ENCODE data around the gene PCDHGC5. TPM values are rescaled to one million over a fixed set of nuclear protein-coding genes. Genes with fewer than 3 reads are reported as not detected.

Gene PCDHGC5
- total and polyA plus RNA-seq, 2 of the 8 experiments (the other 6 are each of a cell fraction or from before 2014, with no cell fraction given): 0.41 to 1.1 TPM

DNA sequence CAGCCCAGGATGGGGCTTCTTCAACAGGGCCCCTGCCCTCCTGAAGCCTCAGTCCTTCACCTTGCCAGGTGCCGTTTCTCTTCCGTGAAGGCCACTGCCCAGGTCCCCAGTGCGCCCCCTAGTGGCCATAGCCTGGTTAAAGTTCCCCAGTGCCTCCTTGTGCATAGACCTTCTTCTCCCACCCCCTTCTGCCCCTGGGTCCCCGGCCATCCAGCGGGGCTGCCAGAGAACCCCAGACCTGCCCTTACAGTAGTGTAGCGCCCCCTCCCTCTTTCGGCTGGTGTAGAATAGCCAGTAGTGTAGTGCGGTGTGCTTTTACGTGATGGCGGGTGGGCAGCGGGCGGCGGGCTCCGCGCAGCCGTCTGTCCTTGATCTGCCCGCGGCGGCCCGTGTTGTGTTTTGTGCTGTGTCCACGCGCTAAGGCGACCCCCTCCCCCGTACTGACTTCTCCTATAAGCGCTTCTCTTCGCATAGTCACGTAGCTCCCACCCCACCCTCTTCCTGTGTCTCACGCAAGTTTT, 23.6 kb downstream of the PCDHGC5 start (continued):
- TF ChIP-seq, protein P1, sequence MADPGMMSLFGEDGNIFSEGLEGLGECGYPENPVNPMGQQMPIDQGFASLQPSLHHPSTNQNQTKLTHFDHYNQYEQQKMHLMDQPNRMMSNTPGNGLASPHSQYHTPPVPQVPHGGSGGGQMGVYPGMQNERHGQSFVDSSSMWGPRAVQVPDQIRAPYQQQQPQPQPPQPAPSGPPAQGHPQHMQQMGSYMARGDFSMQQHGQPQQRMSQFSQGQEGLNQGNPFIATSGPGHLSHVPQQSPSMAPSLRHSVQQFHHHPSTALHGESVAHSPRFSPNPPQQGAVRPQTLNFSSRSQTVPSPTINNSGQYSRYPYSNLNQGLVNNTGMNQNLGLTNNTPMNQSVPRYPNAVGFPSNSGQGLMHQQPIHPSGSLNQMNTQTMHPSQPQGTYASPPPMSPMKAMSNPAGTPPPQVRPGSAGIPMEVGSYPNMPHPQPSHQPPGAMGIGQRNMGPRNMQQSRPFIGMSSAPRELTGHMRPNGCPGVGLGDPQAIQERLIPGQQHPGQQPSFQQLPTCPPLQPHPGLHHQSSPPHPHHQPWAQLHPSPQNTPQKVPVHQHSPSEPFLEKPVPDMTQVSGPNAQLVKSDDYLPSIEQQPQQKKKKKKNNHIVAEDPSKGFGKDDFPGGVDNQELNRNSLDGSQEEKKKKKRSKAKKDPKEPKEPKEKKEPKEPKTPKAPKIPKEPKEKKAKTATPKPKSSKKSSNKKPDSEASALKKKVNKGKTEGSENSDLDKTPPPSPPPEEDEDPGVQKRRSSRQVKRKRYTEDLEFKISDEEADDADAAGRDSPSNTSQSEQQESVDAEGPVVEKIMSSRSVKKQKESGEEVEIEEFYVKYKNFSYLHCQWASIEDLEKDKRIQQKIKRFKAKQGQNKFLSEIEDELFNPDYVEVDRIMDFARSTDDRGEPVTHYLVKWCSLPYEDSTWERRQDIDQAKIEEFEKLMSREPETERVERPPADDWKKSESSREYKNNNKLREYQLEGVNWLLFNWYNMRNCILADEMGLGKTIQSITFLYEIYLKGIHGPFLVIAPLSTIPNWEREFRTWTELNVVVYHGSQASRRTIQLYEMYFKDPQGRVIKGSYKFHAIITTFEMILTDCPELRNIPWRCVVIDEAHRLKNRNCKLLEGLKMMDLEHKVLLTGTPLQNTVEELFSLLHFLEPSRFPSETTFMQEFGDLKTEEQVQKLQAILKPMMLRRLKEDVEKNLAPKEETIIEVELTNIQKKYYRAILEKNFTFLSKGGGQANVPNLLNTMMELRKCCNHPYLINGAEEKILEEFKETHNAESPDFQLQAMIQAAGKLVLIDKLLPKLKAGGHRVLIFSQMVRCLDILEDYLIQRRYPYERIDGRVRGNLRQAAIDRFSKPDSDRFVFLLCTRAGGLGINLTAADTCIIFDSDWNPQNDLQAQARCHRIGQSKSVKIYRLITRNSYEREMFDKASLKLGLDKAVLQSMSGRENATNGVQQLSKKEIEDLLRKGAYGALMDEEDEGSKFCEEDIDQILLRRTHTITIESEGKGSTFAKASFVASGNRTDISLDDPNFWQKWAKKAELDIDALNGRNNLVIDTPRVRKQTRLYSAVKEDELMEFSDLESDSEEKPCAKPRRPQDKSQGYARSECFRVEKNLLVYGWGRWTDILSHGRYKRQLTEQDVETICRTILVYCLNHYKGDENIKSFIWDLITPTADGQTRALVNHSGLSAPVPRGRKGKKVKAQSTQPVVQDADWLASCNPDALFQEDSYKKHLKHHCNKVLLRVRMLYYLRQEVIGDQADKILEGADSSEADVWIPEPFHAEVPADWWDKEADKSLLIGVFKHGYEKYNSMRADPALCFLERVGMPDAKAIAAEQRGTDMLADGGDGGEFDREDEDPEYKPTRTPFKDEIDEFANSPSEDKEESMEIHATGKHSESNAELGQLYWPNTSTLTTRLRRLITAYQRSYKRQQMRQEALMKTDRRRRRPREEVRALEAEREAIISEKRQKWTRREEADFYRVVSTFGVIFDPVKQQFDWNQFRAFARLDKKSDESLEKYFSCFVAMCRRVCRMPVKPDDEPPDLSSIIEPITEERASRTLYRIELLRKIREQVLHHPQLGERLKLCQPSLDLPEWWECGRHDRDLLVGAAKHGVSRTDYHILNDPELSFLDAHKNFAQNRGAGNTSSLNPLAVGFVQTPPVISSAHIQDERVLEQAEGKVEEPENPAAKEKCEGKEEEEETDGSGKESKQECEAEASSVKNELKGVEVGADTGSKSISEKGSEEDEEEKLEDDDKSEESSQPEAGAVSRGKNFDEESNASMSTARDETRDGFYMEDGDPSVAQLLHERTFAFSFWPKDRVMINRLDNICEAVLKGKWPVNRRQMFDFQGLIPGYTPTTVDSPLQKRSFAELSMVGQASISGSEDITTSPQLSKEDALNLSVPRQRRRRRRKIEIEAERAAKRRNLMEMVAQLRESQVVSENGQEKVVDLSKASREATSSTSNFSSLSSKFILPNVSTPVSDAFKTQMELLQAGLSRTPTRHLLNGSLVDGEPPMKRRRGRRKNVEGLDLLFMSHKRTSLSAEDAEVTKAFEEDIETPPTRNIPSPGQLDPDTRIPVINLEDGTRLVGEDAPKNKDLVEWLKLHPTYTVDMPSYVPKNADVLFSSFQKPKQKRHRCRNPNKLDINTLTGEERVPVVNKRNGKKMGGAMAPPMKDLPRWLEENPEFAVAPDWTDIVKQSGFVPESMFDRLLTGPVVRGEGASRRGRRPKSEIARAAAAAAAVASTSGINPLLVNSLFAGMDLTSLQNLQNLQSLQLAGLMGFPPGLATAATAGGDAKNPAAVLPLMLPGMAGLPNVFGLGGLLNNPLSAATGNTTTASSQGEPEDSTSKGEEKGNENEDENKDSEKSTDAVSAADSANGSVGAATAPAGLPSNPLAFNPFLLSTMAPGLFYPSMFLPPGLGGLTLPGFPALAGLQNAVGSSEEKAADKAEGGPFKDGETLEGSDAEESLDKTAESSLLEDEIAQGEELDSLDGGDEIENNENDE (IDR thresholded peaks at IDR 0.05; ENCODE audit: insufficient replicate concordance, low read length): no peak
- peak; percentile 76 for TF ChIP-seq TAF7 (optimal IDR thresholded peaks at IDR 0.05; ENCODE audit: borderline replicate concordance, low read depth, low read length)
- no peak for TF ChIP-seq KDM4A (IDR thresholded peaks at IDR 0.05; ENCODE audit: low read depth, low read length, severe bottlenecking)
- no peak for TF ChIP-seq NANOG (IDR thresholded peaks at IDR 0.05; ENCODE audit: insufficient read depth, low read depth, low read length, poor library complexity, severe bottlenecking)
- TF ChIP-seq TBP (IDR thresholded peaks at IDR 0.05; ENCODE audit: low read depth, low read length): no peak
- TF ChIP-seq SIX5 (IDR thresholded peaks at IDR 0.05; ENCODE audit: low read depth, low read length): no peak
- no peak for TF ChIP-seq SUZ12 (IDR thresholded peaks at IDR 0.05; ENCODE audit: low read length)
- 0 out of 2 replicates have a peak, but pooled peaks have one; percentile 24 for TF ChIP-seq SP1 (IDR thresholded peaks at IDR 0.05; ENCODE audit: low read depth, low read length)

Data from H1 (cell line).